HepG2 (cell line): ENCODE measurements around the gene CARMIL3. TPM values are rescaled to one million over a fixed set of nuclear protein-coding genes. Genes with fewer than 3 reads are reported as not detected.

Experiments used
- ASH2L ChIP-seq: fragments of 300-600, 200-600 bp; sonication (generic); IDR thresholded peaks from 2 replicates; pipeline ENCODE4 v1.7.0; 2017; ENCODE audit warnings: low read depth, mild to moderate bottlenecking, moderate library complexity, mixed read lengths, low read length; ENCODE audit not compliant: insufficient read length
- FOSL2 ChIP-seq: sonication (generic); formaldehyde crosslinking; IDR thresholded peaks from 2 replicates; pipeline ENCODE4 v1.4.0; 2020; ENCODE audit warnings: missing genetic modification reagents
- ISL2 ChIP-seq: sonication (generic); formaldehyde crosslinking; IDR thresholded peaks from 2 replicates; pipeline ENCODE4 v1.5.0; 2020; ENCODE audit warnings: missing genetic modification reagents
- KDM3A ChIP-seq: IDR thresholded peaks from 2 replicates; pipeline ENCODE4 v1.6.1; 2018; ENCODE audit warnings: low read depth, missing compliant biosample characterization
- STAT5B ChIP-seq: sonication (generic); formaldehyde crosslinking; IDR thresholded peaks from 2 replicates; pipeline ENCODE4 v1.4.0; 2020; ENCODE audit warnings: missing genetic modification reagents
- ZFP36 ChIP-seq: fragments of 150-350 bp; IDR thresholded peaks from 2 replicates; pipeline ENCODE4 v1.6.1; 2018; ENCODE audit warnings: borderline replicate concordance, low read length, low read depth; ENCODE audit not compliant: partially characterized antibody
- ZNF607 ChIP-seq: sonication (generic); formaldehyde crosslinking; IDR thresholded peaks from 2 replicates; pipeline ENCODE4 v1.5.1; 2020; ENCODE audit warnings: missing genetic modification reagents, mild to moderate bottlenecking, borderline replicate concordance
- ZNF652 ChIP-seq: IDR thresholded peaks from 2 replicates; pipeline ENCODE4 v1.6.1; 2016; ENCODE audit warnings: low read depth, borderline replicate concordance
- ZNF879 ChIP-seq: sonication (generic); formaldehyde crosslinking; IDR thresholded peaks from 2 replicates; pipeline ENCODE4 v1.8.1; 2023; ENCODE audit warnings: missing genetic modification reagents
- polyA plus RNA-seq, 8 experiments: library from polyadenylated mRNA; depleted of rRNA in 3 of 8; stranded (reverse) in 7 of 8; unstranded in 1 of 8; fragments of >200 nt; fragmentation: Illumina TruSeq in 4 of 8; extraction: Trizol in 4 of 8; gene quantifications; 2 replicates each; pipeline versions ENCODE4 v1.2.1 to v1.2.3, GENCODE V29; 2011 to 2016; ENCODE audit warnings: low read depth in 4 of 8, missing spikeins in 1 of 8, mixed read lengths in 1 of 8; ENCODE audit not compliant: insufficient read depth in 1 of 8
- total RNA-seq, 5 experiments: library from RNA; depleted of rRNA; stranded (reverse); fragments of >200 nt; fragmentation: Illumina TruSeq; extraction: Trizol; gene quantifications; 2 replicates each; pipeline ENCODE4 v1.2.3, GENCODE V29; 2016; ENCODE audit warnings: low read depth in 1 of 5
- TF ChIP-seq, protein P1 (sequence below): sonication (generic); formaldehyde crosslinking; IDR thresholded peaks from 2 replicates; pipeline ENCODE4 v1.4.0; 2020; ENCODE audit warnings: missing genetic modification reagents, mild to moderate bottlenecking, borderline replicate concordance
- TF ChIP-seq, protein P2 (sequence below): sonication (generic); IDR thresholded peaks from 2 replicates; pipeline ENCODE4 v1.6.1; 2016; ENCODE audit warnings: low read depth, borderline replicate concordance
- TF ChIP-seq, protein P3 (sequence below): sonication (generic); formaldehyde crosslinking; IDR thresholded peaks from 2 replicates; pipeline ENCODE4 v1.4.0; 2020; ENCODE audit warnings: missing genetic modification reagents, borderline replicate concordance
- TF ChIP-seq, protein P4 (sequence below): IDR thresholded peaks from 2 replicates; pipeline ENCODE4 v1.6.1; 2012; ENCODE audit warnings: low read length, improper control_type of control experiment
- TF ChIP-seq, protein P5 (sequence below): sonication (generic); formaldehyde crosslinking; IDR thresholded peaks from 2 replicates; pipeline ENCODE4 v1.5.0; 2020; ENCODE audit warnings: mild to moderate bottlenecking, missing genetic modification reagents, borderline replicate concordance

Gene CARMIL3
- total and polyA plus RNA-seq, 2 of the 13 experiments (the other 11 are each of a cell fraction or from before 2014, with no cell fraction given) = 0.27 to 0.55 TPM

DNA sequence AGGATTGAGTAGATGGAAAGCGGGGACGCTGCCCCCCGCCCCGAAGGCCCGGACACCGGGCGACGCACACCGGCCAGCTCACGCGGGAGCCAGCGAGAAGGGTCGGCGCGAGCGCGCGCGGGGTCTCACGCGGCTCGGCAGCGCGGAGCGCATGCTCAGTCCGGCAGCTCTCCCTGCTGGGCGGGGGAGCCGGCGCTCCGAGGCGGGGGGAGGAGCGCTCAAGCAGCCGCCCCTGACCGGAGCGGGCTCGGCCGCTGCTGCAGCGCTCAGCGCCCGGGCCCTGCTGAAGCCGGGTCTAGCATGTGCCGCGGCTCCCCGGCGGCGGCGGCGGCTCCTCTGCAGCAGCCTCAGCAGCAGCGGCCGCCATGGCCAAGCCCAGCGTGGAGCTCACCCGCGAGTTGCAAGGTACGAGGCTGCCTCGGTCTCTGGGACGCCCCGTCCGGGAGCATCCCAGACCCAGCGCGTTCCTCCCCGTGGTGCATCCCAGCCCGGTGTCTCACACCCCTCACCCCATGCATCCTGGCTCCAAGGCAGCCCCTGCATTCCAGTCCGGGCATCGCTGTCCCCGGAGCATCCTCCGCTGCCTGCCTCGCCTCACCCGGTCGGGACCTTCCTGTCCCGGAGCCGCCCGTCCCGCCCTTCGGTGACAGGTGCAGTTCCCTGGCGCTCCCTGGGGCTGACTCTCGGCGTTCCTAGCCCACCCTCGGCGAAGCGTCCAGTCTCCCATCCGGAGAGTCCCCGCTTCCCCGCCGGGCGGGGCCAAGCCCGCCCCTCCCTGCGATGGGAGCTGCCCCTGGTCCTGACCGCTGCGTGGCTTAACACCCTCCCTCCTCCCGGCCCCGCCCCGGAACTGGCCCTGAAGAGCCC, at the start of gene CARMIL3 (continued):
- TF ChIP-seq KDM3A (CRISPR knock-in tag) (no peak; the same call in 1 of the 2 replicates), ISL2 (CRISPR knock-in tag) (peak; percentile 80), ZFP36 (no peak), ZNF879 (CRISPR knock-in tag) (no peak), ZNF652 (CRISPR knock-in tag) (no peak), ASH2L (no peak), ZNF607 (CRISPR knock-in tag) (peak; percentile 96), FOSL2 (CRISPR knock-in tag) (peak; percentile 61), STAT5B (CRISPR knock-in tag) (peak; percentile 78; the same call in 1 of the 2 replicates)
- TF ChIP-seq, protein P1, sequence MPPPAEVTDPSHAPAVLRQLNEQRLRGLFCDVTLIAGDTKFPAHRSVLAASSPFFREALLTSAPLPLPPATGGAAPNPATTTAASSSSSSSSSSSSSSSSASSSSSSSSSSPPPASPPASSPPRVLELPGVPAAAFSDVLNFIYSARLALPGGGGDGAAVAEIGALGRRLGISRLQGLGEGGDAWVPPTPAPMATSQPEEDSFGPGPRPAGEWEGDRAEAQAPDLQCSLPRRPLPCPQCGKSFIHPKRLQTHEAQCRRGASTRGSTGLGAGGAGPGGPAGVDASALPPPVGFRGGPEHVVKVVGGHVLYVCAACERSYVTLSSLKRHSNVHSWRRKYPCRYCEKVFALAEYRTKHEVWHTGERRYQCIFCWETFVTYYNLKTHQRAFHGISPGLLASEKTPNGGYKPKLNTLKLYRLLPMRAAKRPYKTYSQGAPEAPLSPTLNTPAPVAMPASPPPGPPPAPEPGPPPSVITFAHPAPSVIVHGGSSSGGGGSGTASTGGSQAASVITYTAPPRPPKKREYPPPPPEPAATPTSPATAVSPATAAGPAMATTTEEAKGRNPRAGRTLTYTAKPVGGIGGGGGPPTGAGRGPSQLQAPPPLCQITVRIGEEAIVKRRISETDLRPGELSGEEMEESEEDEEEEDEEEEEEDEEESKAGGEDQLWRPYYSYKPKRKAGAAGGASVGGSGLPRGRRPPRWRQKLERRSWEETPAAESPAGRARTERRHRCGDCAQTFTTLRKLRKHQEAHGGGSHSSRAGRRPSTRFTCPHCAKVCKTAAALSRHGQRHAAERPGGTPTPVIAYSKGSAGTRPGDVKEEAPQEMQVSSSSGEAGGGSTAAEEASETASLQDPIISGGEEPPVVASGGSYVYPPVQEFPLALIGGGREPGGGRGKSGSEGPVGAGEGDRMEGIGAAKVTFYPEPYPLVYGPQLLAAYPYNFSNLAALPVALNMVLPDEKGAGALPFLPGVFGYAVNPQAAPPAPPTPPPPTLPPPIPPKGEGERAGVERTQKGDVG = peak; percentile 82
- TF ChIP-seq, protein P2, sequence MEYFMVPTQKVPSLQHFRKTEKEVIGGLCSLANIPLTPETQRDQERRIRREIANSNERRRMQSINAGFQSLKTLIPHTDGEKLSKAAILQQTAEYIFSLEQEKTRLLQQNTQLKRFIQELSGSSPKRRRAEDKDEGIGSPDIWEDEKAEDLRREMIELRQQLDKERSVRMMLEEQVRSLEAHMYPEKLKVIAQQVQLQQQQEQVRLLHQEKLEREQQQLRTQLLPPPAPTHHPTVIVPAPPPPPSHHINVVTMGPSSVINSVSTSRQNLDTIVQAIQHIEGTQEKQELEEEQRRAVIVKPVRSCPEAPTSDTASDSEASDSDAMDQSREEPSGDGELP = peak; percentile 34; the same call in 1 of the 2 replicates
- TF ChIP-seq, protein P3, sequence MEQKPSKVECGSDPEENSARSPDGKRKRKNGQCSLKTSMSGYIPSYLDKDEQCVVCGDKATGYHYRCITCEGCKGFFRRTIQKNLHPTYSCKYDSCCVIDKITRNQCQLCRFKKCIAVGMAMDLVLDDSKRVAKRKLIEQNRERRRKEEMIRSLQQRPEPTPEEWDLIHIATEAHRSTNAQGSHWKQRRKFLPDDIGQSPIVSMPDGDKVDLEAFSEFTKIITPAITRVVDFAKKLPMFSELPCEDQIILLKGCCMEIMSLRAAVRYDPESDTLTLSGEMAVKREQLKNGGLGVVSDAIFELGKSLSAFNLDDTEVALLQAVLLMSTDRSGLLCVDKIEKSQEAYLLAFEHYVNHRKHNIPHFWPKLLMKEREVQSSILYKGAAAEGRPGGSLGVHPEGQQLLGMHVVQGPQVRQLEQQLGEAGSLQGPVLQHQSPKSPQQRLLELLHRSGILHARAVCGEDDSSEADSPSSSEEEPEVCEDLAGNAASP (CRISPR knock-in tag) = peak; percentile 83
- TF ChIP-seq, protein P4, sequence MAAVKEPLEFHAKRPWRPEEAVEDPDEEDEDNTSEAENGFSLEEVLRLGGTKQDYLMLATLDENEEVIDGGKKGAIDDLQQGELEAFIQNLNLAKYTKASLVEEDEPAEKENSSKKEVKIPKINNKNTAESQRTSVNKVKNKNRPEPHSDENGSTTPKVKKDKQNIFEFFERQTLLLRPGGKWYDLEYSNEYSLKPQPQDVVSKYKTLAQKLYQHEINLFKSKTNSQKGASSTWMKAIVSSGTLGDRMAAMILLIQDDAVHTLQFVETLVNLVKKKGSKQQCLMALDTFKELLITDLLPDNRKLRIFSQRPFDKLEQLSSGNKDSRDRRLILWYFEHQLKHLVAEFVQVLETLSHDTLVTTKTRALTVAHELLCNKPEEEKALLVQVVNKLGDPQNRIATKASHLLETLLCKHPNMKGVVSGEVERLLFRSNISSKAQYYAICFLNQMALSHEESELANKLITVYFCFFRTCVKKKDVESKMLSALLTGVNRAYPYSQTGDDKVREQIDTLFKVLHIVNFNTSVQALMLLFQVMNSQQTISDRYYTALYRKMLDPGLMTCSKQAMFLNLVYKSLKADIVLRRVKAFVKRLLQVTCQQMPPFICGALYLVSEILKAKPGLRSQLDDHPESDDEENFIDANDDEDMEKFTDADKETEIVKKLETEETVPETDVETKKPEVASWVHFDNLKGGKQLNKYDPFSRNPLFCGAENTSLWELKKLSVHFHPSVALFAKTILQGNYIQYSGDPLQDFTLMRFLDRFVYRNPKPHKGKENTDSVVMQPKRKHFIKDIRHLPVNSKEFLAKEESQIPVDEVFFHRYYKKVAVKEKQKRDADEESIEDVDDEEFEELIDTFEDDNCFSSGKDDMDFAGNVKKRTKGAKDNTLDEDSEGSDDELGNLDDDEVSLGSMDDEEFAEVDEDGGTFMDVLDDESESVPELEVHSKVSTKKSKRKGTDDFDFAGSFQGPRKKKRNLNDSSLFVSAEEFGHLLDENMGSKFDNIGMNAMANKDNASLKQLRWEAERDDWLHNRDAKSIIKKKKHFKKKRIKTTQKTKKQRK = no peak
- TF ChIP-seq, protein P5, sequence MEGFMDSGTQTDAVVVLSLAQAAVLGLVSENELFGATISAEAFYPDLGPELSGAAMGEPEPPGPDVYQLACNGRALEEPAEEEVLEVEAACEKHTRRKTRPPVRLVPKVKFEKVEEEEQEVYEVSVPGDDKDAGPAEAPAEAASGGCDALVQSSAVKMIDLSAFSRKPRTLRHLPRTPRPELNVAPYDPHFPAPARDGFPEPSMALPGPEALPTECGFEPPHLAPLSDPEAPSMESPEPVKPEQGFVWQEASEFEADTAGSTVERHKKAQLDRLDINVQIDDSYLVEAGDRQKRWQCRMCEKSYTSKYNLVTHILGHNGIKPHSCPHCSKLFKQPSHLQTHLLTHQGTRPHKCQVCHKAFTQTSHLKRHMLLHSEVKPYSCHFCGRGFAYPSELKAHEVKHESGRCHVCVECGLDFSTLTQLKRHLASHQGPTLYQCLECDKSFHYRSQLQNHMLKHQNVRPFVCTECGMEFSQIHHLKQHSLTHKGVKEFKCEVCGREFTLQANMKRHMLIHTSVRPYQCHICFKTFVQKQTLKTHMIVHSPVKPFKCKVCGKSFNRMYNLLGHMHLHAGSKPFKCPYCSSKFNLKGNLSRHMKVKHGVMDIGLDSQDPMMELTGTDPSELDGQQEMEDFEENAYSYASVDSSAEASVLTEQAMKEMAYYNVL (CRISPR knock-in tag) = no peak
